NB4 (cell line): ENCODE data around the gene FRZB.
"Not testable (repeated sequence)": the region's sequence is repeated elsewhere in the genome, so short reads cannot be mapped to it uniquely, and the experiment has no call there.

Source experiments
- DNase-seq: peaks from one replicate; pipeline ENCODE4 v3.0.0; 2010; ENCODE audit warnings: low read depth
- H3K4me3 ChIP-seq: one replicate; pipeline ENCODE4 v1.5.1; 2011; ENCODE audit warnings: mild to moderate bottlenecking, low read depth, low read length, moderate library complexity
- CTCF ChIP-seq: IDR thresholded peaks from one replicate; pipeline ENCODE4 v1.5.1; 2012; ENCODE audit warnings: low read depth, low read length
- MAX ChIP-seq: IDR thresholded peaks from 2 replicates; pipeline ENCODE4 v1.6.1; 2011; ENCODE audit warnings: low read depth, low read length
- MYC ChIP-seq: IDR thresholded peaks from 2 replicates; pipeline ENCODE4 v1.6.1; 2011; ENCODE audit warnings: low read depth, low read length
- POLR2A ChIP-seq: IDR thresholded peaks from 2 replicates; pipeline ENCODE4 v1.6.1; 2011; ENCODE audit warnings: mild to moderate bottlenecking; ENCODE audit not compliant: insufficient read length; ENCODE audit errors: extremely low read depth

FRZB gene

GRCh38 chr2:182887093-182887492 lies 20.7 kb upstream of the FRZB start:
- TF ChIP-seq MAX (no peak), CTCF (no peak), POLR2A (no peak), MYC (no peak)
- H3K4me3 ChIP-seq: no peak overlapping the region
- DNase-seq: no peak

GRCh38 chr2:182885771-182886170 lies 19.3 kb upstream of the FRZB start:
- TF ChIP-seq MAX: no peak
- TF ChIP-seq CTCF: no peak
- no peak for TF ChIP-seq POLR2A
- no peak for TF ChIP-seq MYC
- H3K4me3 ChIP-seq: no peak overlapping the region
- DNase-seq: no peak

- no peak for DNase-seq
- TF ChIP-seq MYC (no peak), MAX (no peak), POLR2A (no peak), CTCF (no peak)
- H3K4me3 ChIP-seq: no peak overlapping the region
Observed at GRCh38 chr2:182883451-182883850, 17.0 kb upstream of the FRZB start.

- DNase-seq, H3K4me3 ChIP-seq: not testable (repeated sequence)
Observed at GRCh38 chr2:182880100-182880499, 13.7 kb upstream of the FRZB start.

- not testable (repeated sequence) for DNase-seq, H3K4me3 ChIP-seq
Observed at GRCh38 chr2:182876653-182877052, 10.2 kb upstream of the FRZB start.

- DNase-seq: peak; percentile 35
- H3K4me3 ChIP-seq: no peak overlapping the region
- TF ChIP-seq CTCF (peak; percentile 43), MYC (no peak)
Observed at GRCh38 chr2:182870227-182870626, 3.8 kb upstream of the FRZB start.

- no peak for DNase-seq
- TF ChIP-seq CTCF (no peak), MAX (no peak), MYC (no peak)
- H3K4me3 ChIP-seq: no peak overlapping the region
Observed at GRCh38 chr2:182868054-182868796, 1.8 kb upstream of the FRZB start.
